Stimulated activated CD8-positive, alpha-beta memory T cell treated with anti-CD3 and anti-CD28 coated beads, Interleukin-12 subunit alpha, Interleukin-12 subunit beta, amount 100 ng/mL, for 1 hour (primary cell): ENCODE measurements around the gene MAPK7.

ENCODE experiments used
- DNase-seq: peaks from one replicate; pipeline ENCODE4 v3.0.0-alpha.2; 2020; ENCODE audit warnings: low read depth

Gene MAPK7

GRCh38 chr17:19418251-19418992 lies 40.1 kb downstream of the MAPK7 start:
- no peak for DNase-seq

DNA sequence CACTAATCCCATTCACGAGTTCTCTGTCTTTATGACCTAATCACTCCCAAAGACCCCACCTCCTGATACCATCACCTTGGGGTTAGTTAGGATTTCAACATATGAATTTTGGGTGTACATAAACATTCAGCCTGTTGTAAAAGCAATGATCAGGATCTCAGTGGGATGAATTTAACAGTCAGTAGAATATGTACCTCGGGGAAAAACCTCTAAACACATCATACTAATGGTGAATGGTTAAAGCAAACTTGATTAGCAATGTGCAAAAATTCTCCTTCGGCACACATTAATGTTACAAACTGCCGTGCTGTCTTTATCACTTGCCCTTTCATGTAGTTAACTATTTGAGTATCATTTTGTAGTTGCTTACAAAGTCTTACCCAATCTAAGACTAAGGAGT lies 42.9 kb downstream of the MAPK7 start:
- DNase-seq: no peak

- DNase-seq: no peak
These were observed 43.6 kb downstream of the MAPK7 start for GRCh38 chr17:19421926-19422325.

GRCh38 chr17:19424934-19425868 lies 46.9 kb downstream of the MAPK7 start:
- DNase-seq: no peak

DNA sequence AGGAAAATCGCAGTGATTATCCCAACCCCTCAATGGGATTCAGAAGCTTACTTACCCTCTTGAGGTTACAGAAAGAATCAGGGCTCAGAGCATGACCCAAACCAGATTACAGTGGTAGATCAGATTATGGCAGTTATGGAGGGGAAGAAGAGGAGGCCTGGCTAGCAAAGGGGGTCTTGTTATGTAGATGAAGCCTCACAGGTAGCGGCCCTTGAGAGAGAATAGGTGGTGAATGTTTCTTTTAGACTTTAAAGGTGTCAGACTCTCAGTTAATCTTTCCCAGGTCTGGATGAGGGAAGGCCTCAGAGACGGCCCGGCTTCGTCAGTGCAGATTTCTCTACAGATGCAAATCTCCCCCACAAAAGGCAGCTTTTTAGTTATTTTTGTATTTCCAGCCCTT lies 48.3 kb downstream of the MAPK7 start:
- DNase-seq: no peak

DNA sequence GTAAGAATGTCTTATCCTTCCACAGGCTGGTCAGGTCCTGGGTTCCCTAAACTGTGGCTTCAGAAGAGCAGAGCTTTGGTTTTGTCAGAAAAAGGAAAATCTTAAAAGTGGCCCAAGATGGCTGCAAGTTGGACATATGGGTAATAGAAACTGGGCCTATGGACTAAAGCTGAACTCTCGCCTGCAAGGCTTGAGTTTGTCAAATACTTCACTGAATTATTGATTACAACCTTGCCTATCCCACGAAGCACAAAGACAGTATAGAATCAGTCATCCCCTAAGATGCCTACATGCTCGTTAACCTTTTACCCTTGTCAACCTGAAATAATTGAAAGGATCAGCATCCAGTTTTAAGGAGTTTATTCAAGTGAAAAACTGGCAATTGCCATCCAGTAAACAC lies 53.4 kb downstream of the MAPK7 start:
- no peak for DNase-seq
